HepG2 (cell line): ENCODE measurements around the gene PLXDC2. TPM values are rescaled to one million over a fixed set of nuclear protein-coding genes. Genes with fewer than 3 reads are reported as not detected.

Experiments
- ATAC-seq: fragments of 200-7000 bp; cut with Tn5 transposase; 3 replicates; pipeline ENCODE4 v1.9.1; 2020; ENCODE audit warnings: mild to moderate bottlenecking, moderate library complexity
- BruUV-seq: library from RNA; stranded (reverse); fragments of 400-500 nt; replicated peaks from 2 replicates; lab custom pipeline; 2021; lab: Mats Ljungman, UMichigan
- CTCF ChIA-PET: fragments of 300-600 bp; formaldehyde crosslinking; extraction: SDS; loops from one replicate; lab custom pipeline; 2021; ENCODE audit warnings: low total read pairs, inconsistent platforms, low intra/inter-chr PET ratio; lab: Yijun Ruan, JAX
- POLR2A ChIA-PET: fragments of 350-600 bp; sonication (Branson Sonifier 250); formaldehyde crosslinking; loops from one replicate; lab custom pipeline; 2020; ENCODE audit warnings: antibody characterized with exemption, inconsistent platforms; lab: Yijun Ruan, JAX
- DNase-seq: peaks from one replicate; pipeline ENCODE4 v3.0.0-alpha.2; 2015; ENCODE audit warnings: low spot score
- FAIRE-seq: peaks from 3 replicates; lab custom pipeline; 2011; peaks lifted over from hg19 to GRCh38; lab: Jason Lieb, UNC
- H2AFZ ChIP-seq: one replicate; pipeline ENCODE4 v1.6.1; 2011; ENCODE audit warnings: low read length, inconsistent platforms
- H3K27ac ChIP-seq: fragments of 300-600 bp; 3 replicates; pipeline ENCODE4 v1.8.0; 2011; ENCODE audit warnings: mixed run types, mild to moderate bottlenecking, mixed read lengths, low read length, inconsistent platforms; ENCODE audit not compliant: insufficient read depth; ENCODE audit errors: extremely low read length
- H3K27me3 ChIP-seq, 2 experiments: fragments of 200-600 bp in 1 of 2; 2 replicates in 1 of 2; 3 replicates in 1 of 2; pipeline versions ENCODE4 v1.6.0 to v1.8.0; 2011; ENCODE audit warnings: low read length in 2 of 2, mild to moderate bottlenecking in 2 of 2, moderate library complexity in 2 of 2, inconsistent platforms in 1 of 2; ENCODE audit not compliant: insufficient read depth in 2 of 2, control insufficient read depth in 1 of 2
- H3K36me3 ChIP-seq, 2 experiments: fragments of 200-600 bp in 1 of 2; replicated peaks in 1 of 2; 2 replicates in 1 of 2; 3 replicates in 1 of 2; pipeline versions ENCODE4 v1.5.1 to v1.8.0; 2011; ENCODE audit warnings: low read length in 2 of 2, inconsistent platforms in 1 of 2; ENCODE audit not compliant: insufficient read depth in 2 of 2, control insufficient read depth in 1 of 2
- H3K4me1 ChIP-seq: 2 replicates; pipeline ENCODE4 v1.5.1; 2012; ENCODE audit warnings: low read length, inconsistent platforms; ENCODE audit not compliant: insufficient read depth
- H3K4me2 ChIP-seq: 2 replicates; pipeline ENCODE4 v1.6.0; 2011; ENCODE audit warnings: low read depth, low read length, inconsistent platforms
- H3K4me3 ChIP-seq, 3 experiments: fragments of 200-600 bp in 1 of 3; sonication (generic), shearing (Covaris generic) in 1 of 3; replicated peaks in 1 of 3; 2 replicates each; pipeline ENCODE4 v1.5.1; 2011 to 2016; ENCODE audit warnings: low read length in 3 of 3, inconsistent platforms in 2 of 3, low read depth in 2 of 3, mild to moderate bottlenecking in 2 of 3, control low read depth in 1 of 3, mixed read lengths in 1 of 3; ENCODE audit not compliant: insufficient read depth in 1 of 3
- H3K79me2 ChIP-seq: one replicate; pipeline ENCODE4 v1.6.1; 2011; ENCODE audit warnings: low read length, inconsistent platforms; ENCODE audit not compliant: insufficient read depth
- H3K9ac ChIP-seq: 2 replicates; pipeline ENCODE4 v1.6.0; 2011; ENCODE audit warnings: mild to moderate bottlenecking, low read depth, low read length, inconsistent platforms; ENCODE audit not compliant: insufficient read depth
- H3K9me3 ChIP-seq: 2 replicates; pipeline ENCODE4 v1.5.1; 2012; ENCODE audit warnings: mild to moderate bottlenecking, low read length
- H4K20me1 ChIP-seq: 2 replicates; pipeline ENCODE4 v1.6.0; 2011; ENCODE audit warnings: inconsistent platforms, mild to moderate bottlenecking, low read length, moderate library complexity; ENCODE audit not compliant: insufficient read depth
- CBX1 ChIP-seq: IDR thresholded peaks from one replicate; pipeline ENCODE4 v1.6.1; 2016; ENCODE audit warnings: antibody characterized with exemption, low read depth
- HNRNPK ChIP-seq: fragments of 200-400 bp; formaldehyde crosslinking; IDR thresholded peaks from 2 replicates; pipeline ENCODE4 v1.6.1; 2018; ENCODE audit warnings: low read length, low read depth, moderate library complexity, mild to moderate bottlenecking; ENCODE audit not compliant: poor library complexity, severe bottlenecking
- POLR2G ChIP-seq: fragments of 200-400 bp; formaldehyde crosslinking; IDR thresholded peaks from 2 replicates; pipeline ENCODE4 v1.6.1; 2018; ENCODE audit warnings: mild to moderate bottlenecking, low read depth, low read length, moderate library complexity
- SMAD1 ChIP-seq: sonication (generic); formaldehyde crosslinking; IDR thresholded peaks from 2 replicates; pipeline ENCODE4 v1.4.0; 2020; ENCODE audit warnings: missing genetic modification reagents, low read depth, mild to moderate bottlenecking, borderline replicate concordance
- SMARCC2 ChIP-seq: fragments of 450-650 bp; IDR thresholded peaks from 2 replicates; pipeline ENCODE4 v1.6.1; 2017; ENCODE audit warnings: antibody characterized with exemption, mild to moderate bottlenecking
- WGBS: methylation state at CpG from one replicate; pipeline ENCODE4 v1.1.6; 2017; ENCODE audit warnings: low lambda C conversion rate; 5-methylcytosine and 5-hydroxymethylcytosine counted together
- in situ Hi-C: cut with HindIII; loops from 2 replicates; pipeline ENCODE4 v1.10.0; 2017; ENCODE audit warnings: low pct_unique_long_range_greater_than_20kb; ENCODE audit not compliant: extremely low pct_ligation_motif_present
- intact Hi-C: fragments of 100-400 bp; cut with micrococcal nuclease; formaldehyde crosslinking; loops from one replicate; pipeline ENCODE4 v1.10.0; 2022; ENCODE audit not compliant: unreplicated experiment
- polyA plus RNA-seq, 8 experiments: library from polyadenylated mRNA; depleted of rRNA in 3 of 8; stranded (reverse) in 7 of 8; unstranded in 1 of 8; fragments of >200 nt; fragmentation: Illumina TruSeq in 4 of 8; extraction: Trizol in 4 of 8; gene quantifications; 2 replicates each; pipeline versions ENCODE4 v1.2.1 to v1.2.3, GENCODE V29; 2011 to 2016; ENCODE audit warnings: low read depth in 4 of 8, missing spikeins in 1 of 8, mixed read lengths in 1 of 8; ENCODE audit not compliant: insufficient read depth in 1 of 8
- total RNA-seq, 5 experiments: library from RNA; depleted of rRNA; stranded (reverse); fragments of >200 nt; fragmentation: Illumina TruSeq; extraction: Trizol; gene quantifications; 2 replicates each; pipeline ENCODE4 v1.2.3, GENCODE V29; 2016; ENCODE audit warnings: low read depth in 1 of 5
- TF ChIP-seq, protein P1 (sequence below): sonication (generic); formaldehyde crosslinking; conservative IDR thresholded peaks from 2 replicates; pipeline ENCODE4 v1.4.0; 2020; ENCODE audit warnings: mild to moderate bottlenecking, missing genetic modification reagents, moderate library complexity

PLXDC2 gene
- total and polyA plus RNA-seq, 2 of the 13 experiments (the other 11 are each of a cell fraction or from before 2014, with no cell fraction given), result 2.1 to 2.4 TPM

DNA sequence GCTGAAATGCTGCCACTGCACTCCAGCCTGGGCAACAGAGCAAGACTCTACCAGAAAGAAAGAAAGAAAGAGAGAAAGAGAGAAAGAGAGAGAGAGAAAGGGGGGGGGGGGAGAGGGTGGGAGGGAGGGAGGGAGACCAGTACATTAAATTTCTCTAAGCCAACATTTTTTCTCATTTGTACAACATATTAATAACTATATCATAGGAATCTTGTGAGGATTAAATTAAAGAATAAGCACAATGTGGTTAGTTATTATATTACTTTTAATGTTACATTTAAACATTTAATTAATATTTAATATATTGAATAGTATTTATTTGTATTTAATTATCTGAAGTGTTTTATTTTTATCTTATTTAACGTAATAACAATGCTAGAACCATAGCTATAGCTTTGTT, 53.1 kb downstream of the PLXDC2 start:
- TF ChIP-seq POLR2G (no peak), HNRNPK (peak; percentile 94), SMARCC2 (no peak), SMAD1 (CRISPR knock-in tag) (no peak), CBX1 (no peak)
- TF ChIP-seq, protein P1, sequence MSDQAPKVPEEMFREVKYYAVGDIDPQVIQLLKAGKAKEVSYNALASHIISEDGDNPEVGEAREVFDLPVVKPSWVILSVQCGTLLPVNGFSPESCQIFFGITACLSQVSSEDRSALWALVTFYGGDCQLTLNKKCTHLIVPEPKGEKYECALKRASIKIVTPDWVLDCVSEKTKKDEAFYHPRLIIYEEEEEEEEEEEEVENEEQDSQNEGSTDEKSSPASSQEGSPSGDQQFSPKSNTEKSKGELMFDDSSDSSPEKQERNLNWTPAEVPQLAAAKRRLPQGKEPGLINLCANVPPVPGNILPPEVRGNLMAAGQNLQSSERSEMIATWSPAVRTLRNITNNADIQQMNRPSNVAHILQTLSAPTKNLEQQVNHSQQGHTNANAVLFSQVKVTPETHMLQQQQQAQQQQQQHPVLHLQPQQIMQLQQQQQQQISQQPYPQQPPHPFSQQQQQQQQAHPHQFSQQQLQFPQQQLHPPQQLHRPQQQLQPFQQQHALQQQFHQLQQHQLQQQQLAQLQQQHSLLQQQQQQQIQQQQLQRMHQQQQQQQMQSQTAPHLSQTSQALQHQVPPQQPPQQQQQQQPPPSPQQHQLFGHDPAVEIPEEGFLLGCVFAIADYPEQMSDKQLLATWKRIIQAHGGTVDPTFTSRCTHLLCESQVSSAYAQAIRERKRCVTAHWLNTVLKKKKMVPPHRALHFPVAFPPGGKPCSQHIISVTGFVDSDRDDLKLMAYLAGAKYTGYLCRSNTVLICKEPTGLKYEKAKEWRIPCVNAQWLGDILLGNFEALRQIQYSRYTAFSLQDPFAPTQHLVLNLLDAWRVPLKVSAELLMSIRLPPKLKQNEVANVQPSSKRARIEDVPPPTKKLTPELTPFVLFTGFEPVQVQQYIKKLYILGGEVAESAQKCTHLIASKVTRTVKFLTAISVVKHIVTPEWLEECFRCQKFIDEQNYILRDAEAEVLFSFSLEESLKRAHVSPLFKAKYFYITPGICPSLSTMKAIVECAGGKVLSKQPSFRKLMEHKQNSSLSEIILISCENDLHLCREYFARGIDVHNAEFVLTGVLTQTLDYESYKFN (CRISPR knock-in tag), result no peak
- WGBS, result 36% methylated on average over 1 of the region's 1 CpG
- H2AFZ ChIP-seq, result no peak overlapping the region
- no peaks in the 10 kb centered on the region for H3K27me3 ChIP-seq
- in situ Hi-C loops, result no loop called here
- DNase-seq, result no peak
- no peak overlapping the region for H3K27ac ChIP-seq
- H3K79me2 ChIP-seq, result no peaks in the 10 kb centered on the region
- no peak overlapping the region for H3K4me2 ChIP-seq
- no peak overlapping the region for H3K9ac ChIP-seq
- intact Hi-C loops, result no loop called here
- H3K4me3 ChIP-seq, result no peak overlapping the region
- H3K4me1 ChIP-seq, result no peaks in the 10 kb centered on the region
- H3K9me3 ChIP-seq, result no peaks in the 10 kb centered on the region
- ChIA-PET POLR2A (no interaction called here), CTCF (no interaction called here)
- ATAC-seq, result no peak
- no peaks in the 10 kb centered on the region for H3K36me3 ChIP-seq
- H4K20me1 ChIP-seq, result no peaks in the 10 kb centered on the region
- no peak for FAIRE-seq
- BruUV-seq, result no TSS peak
